Nephron (organoid): ENCODE results near the gene P2RY6.
A peak's percentile ranks its signal among the peaks of the same experiment; 100 is the strongest.

ENCODE experiments used
- H3K27ac Mint-ChIP-seq, 3 experiments: 2 replicates each; pipeline ENCODE4 v1.8.0; 2020; ENCODE audit warnings: mixed read lengths in 3 of 3, mild to moderate bottlenecking in 2 of 3, moderate library complexity in 1 of 3
- H3K27me3 Mint-ChIP-seq: 2 replicates; pipeline ENCODE4 v1.8.0; 2021; ENCODE audit warnings: low read depth, mild to moderate bottlenecking, moderate library complexity, mixed read lengths
- H3K36me3 Mint-ChIP-seq: 2 replicates; pipeline ENCODE4 v1.8.0; 2020; ENCODE audit warnings: low read depth, mixed read lengths
- H3K4me1 Mint-ChIP-seq: 2 replicates; pipeline ENCODE4 v1.8.0; 2020; ENCODE audit warnings: mixed read lengths
- H3K4me3 Mint-ChIP-seq, 3 experiments: 2 replicates each; pipeline ENCODE4 v1.8.0; 2020; ENCODE audit warnings: mild to moderate bottlenecking in 3 of 3, mixed read lengths in 3 of 3, moderate library complexity in 2 of 3
- H3K9me3 Mint-ChIP-seq: 2 replicates; pipeline ENCODE4 v1.8.0; 2020; ENCODE audit warnings: mixed read lengths
- TF ChIP-seq, protein P1 (sequence below), 3 experiments: fragments of 200-600 bp; sonication (generic); IDR thresholded peaks; one replicate each; pipeline ENCODE4 v1.5.0; 2021; ENCODE audit warnings: antibody characterized with exemption in 3 of 3; ENCODE audit not compliant: unreplicated experiment in 3 of 3

P2RY6 gene

DNA sequence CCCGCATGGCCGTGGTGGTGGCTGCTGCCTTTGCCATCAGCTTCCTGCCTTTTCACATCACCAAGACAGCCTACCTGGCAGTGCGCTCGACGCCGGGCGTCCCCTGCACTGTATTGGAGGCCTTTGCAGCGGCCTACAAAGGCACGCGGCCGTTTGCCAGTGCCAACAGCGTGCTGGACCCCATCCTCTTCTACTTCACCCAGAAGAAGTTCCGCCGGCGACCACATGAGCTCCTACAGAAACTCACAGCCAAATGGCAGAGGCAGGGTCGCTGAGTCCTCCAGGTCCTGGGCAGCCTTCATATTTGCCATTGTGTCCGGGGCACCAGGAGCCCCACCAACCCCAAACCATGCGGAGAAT, 25.1 kb downstream of the P2RY6 start:
- Mint-ChIP-seq H3K27ac (no peak overlapping the region), H3K4me3 (no peak overlapping the region), H3K4me1 (no peaks in the 10 kb centered on the region), H3K9me3 (no peaks in the 10 kb centered on the region), H3K36me3 (no peaks in the 10 kb centered on the region), H3K27me3 (peaks cover 20% of the 10 kb centered on the region)
- TF ChIP-seq, protein P1, sequence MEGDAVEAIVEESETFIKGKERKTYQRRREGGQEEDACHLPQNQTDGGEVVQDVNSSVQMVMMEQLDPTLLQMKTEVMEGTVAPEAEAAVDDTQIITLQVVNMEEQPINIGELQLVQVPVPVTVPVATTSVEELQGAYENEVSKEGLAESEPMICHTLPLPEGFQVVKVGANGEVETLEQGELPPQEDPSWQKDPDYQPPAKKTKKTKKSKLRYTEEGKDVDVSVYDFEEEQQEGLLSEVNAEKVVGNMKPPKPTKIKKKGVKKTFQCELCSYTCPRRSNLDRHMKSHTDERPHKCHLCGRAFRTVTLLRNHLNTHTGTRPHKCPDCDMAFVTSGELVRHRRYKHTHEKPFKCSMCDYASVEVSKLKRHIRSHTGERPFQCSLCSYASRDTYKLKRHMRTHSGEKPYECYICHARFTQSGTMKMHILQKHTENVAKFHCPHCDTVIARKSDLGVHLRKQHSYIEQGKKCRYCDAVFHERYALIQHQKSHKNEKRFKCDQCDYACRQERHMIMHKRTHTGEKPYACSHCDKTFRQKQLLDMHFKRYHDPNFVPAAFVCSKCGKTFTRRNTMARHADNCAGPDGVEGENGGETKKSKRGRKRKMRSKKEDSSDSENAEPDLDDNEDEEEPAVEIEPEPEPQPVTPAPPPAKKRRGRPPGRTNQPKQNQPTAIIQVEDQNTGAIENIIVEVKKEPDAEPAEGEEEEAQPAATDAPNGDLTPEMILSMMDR (IDR thresholded peaks at IDR 0.05; ENCODE audit: unreplicated experiment in 3 of 3): no peak

DNA sequence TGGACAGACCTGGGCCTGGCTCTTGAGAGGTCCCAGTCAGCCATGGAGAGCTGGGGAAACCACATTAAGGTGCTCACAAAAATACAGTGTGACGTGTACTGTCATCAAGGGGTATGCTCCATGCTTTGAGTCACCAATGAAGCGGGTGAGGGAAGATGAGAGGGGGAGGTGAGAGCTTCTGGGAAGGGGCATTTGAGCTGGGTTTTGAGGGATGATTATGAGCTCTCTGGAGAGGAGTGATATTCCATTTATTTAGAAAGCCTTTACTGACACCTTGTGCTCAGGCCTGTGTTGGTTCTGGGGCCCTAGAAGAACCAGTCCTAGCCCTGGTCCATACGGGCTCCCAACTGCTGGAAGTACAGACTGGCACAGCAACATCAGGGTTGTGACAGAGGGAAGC, 25.6 kb downstream of the P2RY6 start:
- TF ChIP-seq, protein P1 (IDR thresholded peaks at IDR 0.05; ENCODE audit: unreplicated experiment in 3 of 3): no peak

DNA sequence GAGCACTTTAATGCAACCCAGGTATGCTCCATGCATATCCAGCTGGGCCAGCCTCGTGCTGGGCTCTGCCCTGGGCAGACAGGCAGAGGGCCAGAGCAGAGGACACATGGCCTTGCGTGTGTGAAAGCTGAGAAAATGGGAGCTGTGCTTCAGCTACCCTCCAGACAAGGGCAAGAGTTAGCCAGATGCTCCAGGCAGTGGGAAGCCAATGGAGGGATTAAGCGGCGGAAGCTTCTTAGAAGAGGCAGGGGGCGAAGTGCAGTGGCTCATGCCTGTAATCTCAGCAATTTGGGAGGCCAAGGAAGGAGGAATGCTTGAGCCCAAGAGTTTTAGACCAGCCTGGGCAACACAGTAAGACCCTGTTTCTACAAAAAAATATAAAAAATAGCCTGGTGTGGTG, 26.1 kb downstream of the P2RY6 start:
- Mint-ChIP-seq H3K9me3 (no peaks in the 10 kb centered on the region), H3K36me3 (no peaks in the 10 kb centered on the region), H3K27me3 (peaks cover 14% of the 10 kb centered on the region), H3K4me3 (no peak overlapping the region), H3K4me1 (no peaks in the 10 kb centered on the region), H3K27ac (no peak overlapping the region)
- TF ChIP-seq, protein P1 (IDR thresholded peaks at IDR 0.05; ENCODE audit: unreplicated experiment in 3 of 3): no peak

More for the DNA sequence above, 25.6 kb downstream of the P2RY6 start:
- Mint-ChIP-seq H3K9me3 (no peaks in the 10 kb centered on the region), H3K4me3 (no peak overlapping the region), H3K27ac (no peak overlapping the region), H3K36me3 (no peaks in the 10 kb centered on the region), H3K4me1 (no peaks in the 10 kb centered on the region), H3K27me3 (peaks cover 19% of the 10 kb centered on the region)

DNA sequence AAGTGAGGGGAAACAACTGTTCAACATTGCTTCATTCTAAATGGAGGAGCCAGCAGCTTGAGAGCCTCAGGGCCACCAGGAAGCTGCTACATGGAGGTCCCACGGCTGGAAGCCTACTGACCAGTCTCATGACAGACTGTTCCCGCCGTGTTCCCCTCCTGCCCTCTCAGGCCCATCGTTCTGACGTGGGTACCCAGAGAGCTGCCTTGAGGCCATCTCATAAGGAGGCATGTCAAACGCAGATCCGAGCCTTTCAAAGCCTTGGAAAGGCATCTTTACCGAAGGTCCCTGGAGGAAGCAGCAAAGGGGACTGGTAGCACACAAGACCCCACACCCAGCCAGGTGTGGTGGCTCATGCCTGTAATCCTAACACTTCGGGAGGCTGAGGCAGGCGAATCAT, 27.6 kb downstream of the P2RY6 start:
- H3K4me1 Mint-ChIP-seq: no peaks in the 10 kb centered on the region
- no peak overlapping the region for H3K4me3 Mint-ChIP-seq
- H3K27ac Mint-ChIP-seq: no peak overlapping the region
- H3K27me3 Mint-ChIP-seq: peaks cover 6% of the 10 kb centered on the region
- H3K36me3 Mint-ChIP-seq: no peaks in the 10 kb centered on the region
- TF ChIP-seq, protein P1 (IDR thresholded peaks at IDR 0.05; ENCODE audit: unreplicated experiment in 3 of 3): no peak
- no peaks in the 10 kb centered on the region for H3K9me3 Mint-ChIP-seq

DNA sequence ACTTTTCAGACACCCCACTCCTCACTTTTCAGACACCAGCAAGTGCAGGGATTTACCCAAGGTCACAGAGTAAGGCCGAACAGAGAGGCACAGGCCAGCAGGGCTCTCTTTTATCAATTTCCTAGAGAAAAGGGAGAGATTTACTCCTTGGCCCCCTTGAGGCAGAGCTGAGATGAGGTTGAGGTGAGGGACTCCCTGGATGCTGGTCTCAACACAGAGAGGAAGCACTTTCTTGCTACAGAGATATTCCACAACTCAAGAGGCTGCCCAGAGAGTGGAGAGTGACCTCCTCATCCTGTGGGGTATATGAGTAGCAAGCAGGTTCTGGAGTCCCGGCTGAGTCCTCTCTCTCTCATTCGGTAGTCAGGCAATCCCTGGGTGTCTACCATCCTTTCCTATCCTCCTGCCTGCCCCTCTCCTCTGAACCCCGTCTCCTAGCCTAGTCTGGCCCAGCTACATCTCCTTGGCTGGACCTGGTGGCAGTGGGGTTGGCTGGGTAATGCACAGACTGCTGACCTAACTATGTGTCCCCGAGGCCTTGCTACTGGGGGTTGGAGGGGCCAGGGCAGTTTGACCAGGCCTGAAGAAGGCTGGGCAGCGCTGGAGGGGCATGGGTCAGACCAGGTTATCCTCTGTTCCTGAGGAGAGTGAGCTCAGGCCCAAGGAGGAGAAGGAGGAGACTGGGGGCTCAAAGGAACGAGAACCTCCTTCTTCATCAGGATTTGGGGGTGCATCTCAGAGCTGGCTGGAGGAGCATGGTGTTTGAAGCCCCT, 34.1 kb downstream of the P2RY6 start:
- no peaks in the 10 kb centered on the region for H3K36me3 Mint-ChIP-seq
- TF ChIP-seq, protein P1 (IDR thresholded peaks at IDR 0.05; ENCODE audit: unreplicated experiment in 3 of 3): no peak

DNA sequence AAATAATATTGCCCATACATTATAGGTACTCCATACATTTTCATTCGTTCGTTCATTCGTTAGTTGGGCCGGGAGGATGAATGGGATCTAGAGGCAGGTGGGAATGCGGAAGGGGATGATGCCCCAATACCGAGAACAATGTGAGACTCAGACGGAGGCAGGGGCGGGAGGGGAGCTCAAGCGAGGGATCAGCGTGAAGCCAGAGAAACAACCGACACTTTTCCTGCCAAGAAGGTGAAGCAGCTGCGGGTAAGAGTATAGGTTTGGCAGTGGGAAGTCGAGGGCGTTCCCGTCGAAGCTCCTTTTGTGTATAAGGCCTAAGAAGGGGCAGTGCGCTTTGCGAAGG, 34.8 kb downstream of the P2RY6 start:
- peak overlapping the region; percentile 89 to 99 (median 92) for H3K27ac Mint-ChIP-seq
- H3K9me3 Mint-ChIP-seq: no peaks in the 10 kb centered on the region
- H3K4me1 Mint-ChIP-seq: peaks cover 28% of the 10 kb centered on the region
- H3K27me3 Mint-ChIP-seq: no peaks in the 10 kb centered on the region
- peaks cover 3% of the 10 kb centered on the region for H3K36me3 Mint-ChIP-seq
- peak overlapping the region; percentile 84 to 85 (median 84) for H3K4me3 Mint-ChIP-seq
- TF ChIP-seq, protein P1 (IDR thresholded peaks at IDR 0.05; ENCODE audit: unreplicated experiment in 3 of 3): no peak

More for the DNA sequence above, 34.1 kb downstream of the P2RY6 start:
- Mint-ChIP-seq H3K9me3 (no peaks in the 10 kb centered on the region), H3K27ac (peak overlapping the region; percentile 89 to 99 (median 92)), H3K27me3 (no peaks in the 10 kb centered on the region), H3K4me1 (peaks cover 21% of the 10 kb centered on the region), H3K4me3 (peak overlapping the region; percentile 57 to 85 (median 60))
